ENCODE results near the gene PDE10A. TPM values are rescaled to one million over a fixed set of nuclear protein-coding genes. Genes with fewer than 3 reads are reported as not detected.

Gene PDE10A
- total and polyA plus RNA-seq, 9 of the 15 experiments (the other 6 are each of a cell fraction or from before 2014, with no cell fraction given), result 0.04 TPM; not detected in 8

- TF ChIP-seq ZBTB11 (CRISPR knock-in tag; IDR thresholded peaks at IDR 0.05) (no peak), ZNF407 (IDR thresholded peaks at IDR 0.05; ENCODE audit: low read depth) (no peak)
Observed at GRCh38 chr6:165664559-165665383, 1.7 kb upstream of the PDE10A start (continued).
